Measurements from ENCODE around the gene SMC2.

The SMC2 gene

DNA sequence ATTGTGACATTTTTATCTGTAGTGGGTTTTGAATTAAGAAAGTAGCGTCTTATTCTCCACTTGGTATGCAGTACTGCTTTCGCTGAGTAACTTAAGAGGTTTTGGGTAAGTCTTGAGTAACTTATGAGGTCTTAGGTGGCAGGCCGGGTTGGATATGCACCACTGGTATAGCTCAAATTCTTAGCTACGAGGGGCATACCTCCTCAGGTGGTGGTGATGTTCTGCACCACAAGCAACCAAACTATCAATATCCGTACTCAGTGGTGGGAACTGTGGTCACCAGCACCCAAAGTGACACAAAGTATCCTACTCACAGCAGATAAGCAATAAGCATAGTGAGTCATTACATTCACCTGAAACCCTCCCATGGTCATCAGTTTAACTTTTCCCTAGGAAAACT is 13.7 kb downstream of the SMC2 start:
- DNase-seq (ENCODE audit: low spot score) = no peak

DNA sequence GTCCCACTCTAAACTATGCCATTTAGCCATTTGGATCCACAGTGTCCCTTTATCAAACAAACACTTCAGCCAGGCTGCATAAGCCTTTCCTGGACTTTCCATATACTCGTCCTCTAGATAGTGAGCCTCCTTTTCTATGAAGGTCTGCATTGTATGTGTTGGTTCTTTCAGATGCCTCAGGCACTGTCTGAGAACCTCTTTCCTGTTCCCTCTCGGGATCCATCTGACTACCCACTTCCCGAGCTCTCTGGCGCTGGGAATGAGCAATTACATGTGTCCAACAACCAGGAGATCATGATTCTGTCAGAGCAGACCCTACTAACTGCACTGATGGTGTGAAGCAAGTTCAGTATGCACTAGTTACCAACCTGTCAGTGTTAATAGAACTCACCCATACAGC is 14.2 kb downstream of the SMC2 start:
- DNase-seq (ENCODE audit: low spot score) = no peak

DNA sequence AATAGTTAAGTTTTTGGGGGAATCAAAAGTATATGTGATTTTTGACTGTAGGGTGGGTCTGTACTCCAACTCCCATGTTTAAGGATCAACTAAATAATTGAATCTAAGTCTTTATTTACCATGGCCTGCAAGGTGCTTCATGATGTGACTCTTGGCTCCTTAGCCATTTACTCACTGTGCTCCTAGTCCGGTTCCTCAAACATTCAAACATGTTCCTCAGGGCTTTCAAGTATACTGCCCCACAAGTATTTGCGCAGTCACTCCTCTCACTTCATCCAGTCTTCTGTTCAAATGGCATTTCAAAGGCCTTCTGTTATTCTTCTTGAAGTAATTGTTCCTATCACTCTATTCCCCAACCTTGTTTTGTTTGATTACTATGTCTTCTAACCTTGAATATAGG is 16.4 kb downstream of the SMC2 start:
- no peak for DNase-seq (ENCODE audit: low spot score)

DNA sequence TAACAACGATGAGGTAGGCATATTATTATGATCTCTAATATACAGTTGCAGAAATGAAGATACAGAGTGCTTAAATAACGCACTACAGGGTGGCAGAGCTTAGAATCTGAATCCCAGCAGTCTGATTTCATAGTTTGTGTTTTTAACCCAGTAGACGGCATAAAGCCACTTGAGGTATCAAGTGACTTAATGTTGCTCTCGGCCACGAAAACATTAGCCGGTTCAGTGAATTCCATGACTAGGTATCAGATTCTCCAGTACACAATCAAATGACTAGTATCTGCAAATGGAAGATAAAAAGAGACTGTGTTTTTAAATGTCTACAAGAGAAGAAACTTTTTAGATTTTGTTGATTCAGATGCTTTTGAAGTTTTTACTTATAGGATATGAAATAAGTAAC is 24.8 kb downstream of the SMC2 start:
- DNase-seq (ENCODE audit: low spot score) = no peak

DNA sequence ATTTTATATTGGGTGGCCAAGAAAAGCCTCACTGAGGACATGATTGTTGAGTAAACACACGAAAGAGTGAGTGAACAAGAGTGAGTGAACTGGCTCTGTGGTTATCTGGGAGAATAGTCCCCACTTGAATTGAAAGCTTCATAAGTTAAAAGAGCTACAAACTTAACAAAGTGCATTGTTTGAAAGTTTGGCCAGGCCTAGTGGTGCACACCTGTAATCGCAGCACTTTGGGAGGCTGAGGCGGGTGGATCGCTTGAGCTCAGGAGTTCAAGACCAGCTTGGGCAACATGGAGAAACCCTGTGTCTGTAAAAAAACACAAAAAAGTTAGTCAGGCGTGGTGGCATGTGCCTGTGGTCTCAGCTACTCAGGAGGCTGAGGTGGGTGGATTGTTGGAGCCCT is 26.9 kb downstream of the SMC2 start:
- no peak for DNase-seq (ENCODE audit: low spot score)

GRCh38 chr9:104138243-104138868 is 44.2 kb downstream of the SMC2 start:
- no peak for DNase-seq (ENCODE audit: low spot score)

- no peak for DNase-seq (ENCODE audit: low spot score)
Measured at GRCh38 chr9:104142799-104143549, 48.9 kb downstream of the SMC2 start.

- DNase-seq (ENCODE audit: low spot score) = no peak
Measured at GRCh38 chr9:104143550-104143910, 49.4 kb downstream of the SMC2 start.

DNA sequence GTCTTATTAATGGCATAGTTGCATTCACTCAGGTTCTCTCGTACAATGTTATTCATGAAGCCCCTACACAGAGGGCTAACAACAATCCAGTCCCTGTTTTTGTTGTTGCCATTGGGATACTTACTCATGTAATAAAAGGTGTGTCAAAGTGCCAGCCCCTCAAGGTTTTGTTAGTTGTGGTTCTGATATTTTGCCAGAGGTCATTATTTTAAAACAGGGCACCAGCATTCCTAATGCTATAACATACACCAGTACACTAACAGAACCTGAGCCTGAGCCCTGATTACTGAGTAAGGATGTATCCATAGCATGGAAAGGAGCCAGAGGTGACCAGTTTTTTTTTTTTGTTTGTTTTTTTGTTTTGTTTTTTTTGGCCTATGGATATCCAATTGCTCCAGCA is 50.2 kb downstream of the SMC2 start:
- DNase-seq (ENCODE audit: low spot score) = no peak

DNA sequence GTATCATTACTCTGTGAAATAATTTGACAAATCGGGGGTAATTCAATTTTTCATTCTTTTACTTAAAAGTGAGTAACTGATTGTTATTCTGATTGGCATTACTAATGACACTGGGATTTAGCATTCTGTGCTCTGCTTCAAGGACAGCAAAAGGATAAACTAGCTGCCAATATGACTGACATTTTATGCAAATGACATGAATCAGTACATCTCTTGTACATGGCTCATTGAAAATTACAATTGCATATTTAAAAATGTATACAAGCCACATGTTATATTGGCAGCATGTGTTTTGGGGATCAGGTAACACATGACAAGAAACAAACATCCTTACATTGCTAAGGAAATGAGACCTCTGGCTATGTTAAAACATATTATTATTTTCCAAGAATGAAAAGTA is 79.0 kb downstream of the SMC2 start:
- no peak for DNase-seq (ENCODE audit: low spot score)

GRCh38 chr9:104177003-104177611 is 83.0 kb downstream of the SMC2 start:
- DNase-seq (ENCODE audit: low spot score) = no peak

DNA sequence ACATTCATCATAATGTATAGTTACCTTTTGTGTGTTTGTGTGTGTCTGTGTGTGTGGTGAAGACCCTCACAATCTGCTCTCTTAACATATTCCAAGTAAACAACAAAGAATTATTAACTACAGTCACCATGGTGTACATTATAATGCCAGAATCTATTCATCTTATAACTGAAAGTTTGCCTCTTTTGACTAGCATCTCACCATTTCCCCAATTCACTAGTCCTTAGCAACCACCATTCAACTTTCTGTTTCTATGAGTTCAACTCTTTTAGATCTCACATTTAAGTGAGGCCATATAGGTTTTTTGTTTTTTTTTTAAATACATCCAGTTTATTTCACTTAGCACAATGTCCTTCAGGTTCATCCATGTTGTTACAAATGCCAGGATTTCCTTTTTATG is 83.6 kb downstream of the SMC2 start:
- DNase-seq (ENCODE audit: low spot score) = no peak

Measured in putamen (tissue), 1 donor.